ENCODE data around the gene PLBD1. TPM values are rescaled to one million over a fixed set of nuclear protein-coding genes. Genes with fewer than 3 reads are reported as not detected.

PLBD1 gene, protein sequence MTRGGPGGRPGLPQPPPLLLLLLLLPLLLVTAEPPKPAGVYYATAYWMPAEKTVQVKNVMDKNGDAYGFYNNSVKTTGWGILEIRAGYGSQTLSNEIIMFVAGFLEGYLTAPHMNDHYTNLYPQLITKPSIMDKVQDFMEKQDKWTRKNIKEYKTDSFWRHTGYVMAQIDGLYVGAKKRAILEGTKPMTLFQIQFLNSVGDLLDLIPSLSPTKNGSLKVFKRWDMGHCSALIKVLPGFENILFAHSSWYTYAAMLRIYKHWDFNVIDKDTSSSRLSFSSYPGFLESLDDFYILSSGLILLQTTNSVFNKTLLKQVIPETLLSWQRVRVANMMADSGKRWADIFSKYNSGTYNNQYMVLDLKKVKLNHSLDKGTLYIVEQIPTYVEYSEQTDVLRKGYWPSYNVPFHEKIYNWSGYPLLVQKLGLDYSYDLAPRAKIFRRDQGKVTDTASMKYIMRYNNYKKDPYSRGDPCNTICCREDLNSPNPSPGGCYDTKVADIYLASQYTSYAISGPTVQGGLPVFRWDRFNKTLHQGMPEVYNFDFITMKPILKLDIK
- total RNA-seq, result 2.5 and 3.4 TPM in 2 replicates

DNA sequence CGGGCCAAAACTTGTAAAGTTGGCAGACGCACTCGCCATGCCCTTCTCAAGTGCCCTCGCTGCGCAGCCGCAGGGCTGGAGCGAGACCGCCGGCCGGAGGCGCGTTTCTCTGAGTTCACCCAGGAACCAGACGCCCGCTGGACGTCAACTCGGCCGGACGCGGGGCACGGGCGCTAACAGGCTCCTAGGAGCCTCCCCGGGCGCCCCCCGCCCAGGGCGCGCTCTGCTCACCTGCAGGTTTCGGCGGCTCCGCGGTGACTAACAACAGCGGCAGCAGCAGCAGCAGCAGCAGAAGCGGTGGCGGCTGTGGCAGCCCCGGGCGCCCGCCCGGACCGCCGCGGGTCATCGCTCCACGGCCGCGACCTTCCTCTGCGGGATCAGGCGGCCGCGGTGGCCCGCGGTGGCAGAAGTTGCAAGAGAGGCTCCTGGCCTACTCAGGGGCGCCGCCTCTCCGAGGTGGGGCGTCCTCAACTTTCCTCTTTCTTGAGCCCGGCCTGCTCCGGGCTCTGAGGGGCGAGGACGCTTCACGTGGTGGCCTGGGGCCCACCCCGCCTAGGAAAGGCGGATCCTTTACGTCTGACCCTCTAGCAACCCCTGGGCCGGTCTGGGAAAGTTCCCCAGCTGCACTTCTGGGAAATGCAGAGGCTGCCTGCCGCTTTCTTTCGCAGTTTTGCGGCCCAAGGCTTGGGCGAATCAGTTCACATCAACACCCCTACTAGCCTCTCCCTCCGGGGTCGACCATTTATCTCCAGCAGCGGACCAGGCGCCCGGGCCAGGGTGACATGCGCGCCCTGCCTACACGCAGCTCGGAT lies at the start of gene PLBD1:
Gene PLBD1, minus strand, starts transcription at position 533 of the 812 bp plus-strand sequence. Its CDS starts 187 bp downstream, at position 346.

Other genes starting within 250 kb of the PLBD1 start
- 9.5 and 14.5 TPM in 2 replicates for gene ATF7IP, start 202.2 kb downstream of the PLBD1 start, total RNA-seq
- gene GUCY2C, start 128.7 kb upstream of the PLBD1 start, total RNA-seq, result not detected in 2 replicates
- 14.1 and 18.0 TPM in 2 replicates for gene WBP11, start 235.6 kb upstream of the PLBD1 start, total RNA-seq
- gene C12orf60, start 235.8 kb upstream of the PLBD1 start, total RNA-seq, result 1.3 and 1.8 TPM in 2 replicates
- 0.15 TPM in 1 of 2 replicates, not detected in the other for gene SMCO3, start 246.3 kb upstream of the PLBD1 start, total RNA-seq